ENCODE results near the gene ZNF430. TPM values are rescaled to one million over a fixed set of nuclear protein-coding genes. Genes with fewer than 3 reads are reported as not detected.
A peak's percentile ranks its signal among the peaks of the same experiment; 100 is the strongest.
"Not testable (repeated sequence)": the region's sequence is repeated elsewhere in the genome, so short reads cannot be mapped to it uniquely, and the experiment has no call there.

The ZNF430 gene
- 9.5 and 11.1 TPM in 2 replicates for total RNA-seq (2022)
- Bru-seq, nascent RNA: percentile 83 among the genes with signal in this experiment
- percentile 76 among the genes with signal in this experiment for BruChase-seq, experiment 1, labeled RNA remaining after a 2-hour chase
- BruChase-seq, experiment 2, labeled RNA remaining after a 6-hour chase: percentile 71 among the genes with signal in this experiment
- long read RNA-seq, partial matches to known transcripts: 0 of 6 reads
- long read RNA-seq, other reads (novel, unspliced or antisense): 2 of 6 reads

DNA sequence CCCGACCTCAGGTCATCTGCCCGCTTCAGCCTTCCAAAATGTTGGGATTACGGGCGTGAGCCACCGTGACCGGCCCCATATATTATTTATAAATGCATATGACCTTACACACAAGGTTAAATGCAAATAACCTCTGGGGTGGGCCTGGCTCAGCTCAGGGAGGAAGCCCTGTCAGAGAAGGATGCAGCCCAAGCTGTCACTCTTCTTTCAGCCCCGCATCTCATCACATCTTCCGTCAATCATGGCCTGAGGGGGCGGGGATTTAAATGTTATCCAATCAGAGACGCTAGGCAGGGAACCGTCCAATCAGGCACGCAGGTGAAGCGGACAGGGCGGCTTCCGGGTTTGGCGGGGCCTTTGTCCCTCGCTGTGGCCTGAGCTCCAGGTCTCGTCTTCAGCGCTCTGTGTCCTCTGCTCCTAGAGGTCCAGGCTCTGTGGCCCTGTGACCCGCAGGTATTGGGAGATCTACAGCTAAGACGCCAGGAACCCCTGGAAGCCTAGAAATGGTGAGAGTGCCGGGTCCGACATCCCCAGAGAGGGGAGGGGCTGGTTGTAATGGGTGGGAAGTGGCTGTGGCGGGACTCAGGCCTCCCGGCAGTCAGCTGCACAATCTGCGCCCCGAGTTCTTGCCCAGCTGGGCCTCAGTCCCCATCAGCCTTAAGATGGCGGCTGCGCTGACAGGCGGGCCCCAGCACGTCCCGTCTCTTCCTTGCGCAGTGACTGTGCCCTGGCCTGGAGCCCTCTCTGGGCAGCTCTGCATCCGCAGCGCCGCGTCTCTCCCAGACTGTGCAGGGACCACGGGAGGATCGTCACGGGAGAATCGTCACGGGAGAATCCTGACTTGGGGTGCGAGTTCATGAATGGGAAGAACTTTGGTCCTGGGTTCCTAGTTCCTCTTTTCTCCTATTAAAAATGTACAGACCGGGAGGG is at the start of gene ZNF430:
TSS of gene ZNF430 (plus strand) at position 360 of the 930 bp plus-strand sequence. CDS start at position 504, 144 bp downstream.
- Histone ChIP-seq H3K9me3 (no peaks in the 10 kb centered on the region), H3K4me1 (no peaks in the 10 kb centered on the region; the same call in 1 of the 2 replicates), H3K4me3 (ENCODE audit: low read depth, low read length) (peak within 1 kb of the TSS; percentile 46), H3K27me3 (replicated peaks; ENCODE audit: control insufficient read depth, insufficient read depth, low read length) (no peaks in the 10 kb centered on the region), H3K36me3 (ENCODE audit: control insufficient read depth, insufficient read depth, low read length) (no peaks in the 10 kb centered on the region)
- Mint-ChIP-seq H3K27me3 (ENCODE audit: insufficient read depth, unreplicated experiment) (no peaks in the 10 kb centered on the region), H3K9me3 (ENCODE audit: unreplicated experiment) (no peaks in the 10 kb centered on the region), H3K4me3 (ENCODE audit: unreplicated experiment) (peak within 1 kb of the TSS; percentile 95), H3K4me1 (ENCODE audit: low read depth, unreplicated experiment) (peaks cover 15% of the 10 kb centered on the region), H3K27ac (ENCODE audit: unreplicated experiment) (peak within 1 kb of the TSS; percentile 97), H3K36me3 (ENCODE audit: insufficient read depth, unreplicated experiment) (peaks cover 43% of the 10 kb centered on the region)
- intact Hi-C loops (cut with micrococcal nuclease; ENCODE audit: unreplicated experiment): loop anchor here (2.0 to 10.0 kb wide), 2 partner anchors 124 to 244 kb away; partner anchors contain the start of genes ZNF431 and ZNF66
- DNase-seq: peak; percentile 96 to 97
- BruUV-seq (replicated peaks): TSS peak; percentile 49
- ChIA-PET CTCF (no interaction called here), POLR2A (interaction anchor here (0.7 to 1.4 kb wide), 4 partner anchors 121 to 1120 kb away, joined by 3 to 6 read pairs (median 4); partner anchors contain the start of genes ZNF431, ZNF66 and ZNF93)
- TF ChIP-seq, protein P1, sequence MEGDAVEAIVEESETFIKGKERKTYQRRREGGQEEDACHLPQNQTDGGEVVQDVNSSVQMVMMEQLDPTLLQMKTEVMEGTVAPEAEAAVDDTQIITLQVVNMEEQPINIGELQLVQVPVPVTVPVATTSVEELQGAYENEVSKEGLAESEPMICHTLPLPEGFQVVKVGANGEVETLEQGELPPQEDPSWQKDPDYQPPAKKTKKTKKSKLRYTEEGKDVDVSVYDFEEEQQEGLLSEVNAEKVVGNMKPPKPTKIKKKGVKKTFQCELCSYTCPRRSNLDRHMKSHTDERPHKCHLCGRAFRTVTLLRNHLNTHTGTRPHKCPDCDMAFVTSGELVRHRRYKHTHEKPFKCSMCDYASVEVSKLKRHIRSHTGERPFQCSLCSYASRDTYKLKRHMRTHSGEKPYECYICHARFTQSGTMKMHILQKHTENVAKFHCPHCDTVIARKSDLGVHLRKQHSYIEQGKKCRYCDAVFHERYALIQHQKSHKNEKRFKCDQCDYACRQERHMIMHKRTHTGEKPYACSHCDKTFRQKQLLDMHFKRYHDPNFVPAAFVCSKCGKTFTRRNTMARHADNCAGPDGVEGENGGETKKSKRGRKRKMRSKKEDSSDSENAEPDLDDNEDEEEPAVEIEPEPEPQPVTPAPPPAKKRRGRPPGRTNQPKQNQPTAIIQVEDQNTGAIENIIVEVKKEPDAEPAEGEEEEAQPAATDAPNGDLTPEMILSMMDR (IDR thresholded peaks at IDR 0.05; ENCODE audit: insufficient read depth in 1 of 2, low read depth in 1 of 2, low read length in 1 of 2, severe bottlenecking in 1 of 2, unreplicated experiment in 1 of 2): no peak

- H3K4me1 Mint-ChIP-seq (ENCODE audit: low read depth, unreplicated experiment); H3K27me3 ChIP-seq (replicated peaks; ENCODE audit: control insufficient read depth, insufficient read depth, low read length); H3K4me1 ChIP-seq; intact Hi-C loops (cut with micrococcal nuclease; ENCODE audit: unreplicated experiment); BruUV-seq (replicated peaks); DNase-seq; H3K27me3 Mint-ChIP-seq (ENCODE audit: insufficient read depth, unreplicated experiment); H3K36me3 ChIP-seq (ENCODE audit: control insufficient read depth, insufficient read depth, low read length); H3K4me3 ChIP-seq (ENCODE audit: low read depth, low read length); H3K36me3 Mint-ChIP-seq (ENCODE audit: insufficient read depth, unreplicated experiment); CTCF ChIA-PET; H3K27ac Mint-ChIP-seq (ENCODE audit: unreplicated experiment); H3K4me3 Mint-ChIP-seq (ENCODE audit: unreplicated experiment); POLR2A ChIA-PET; H3K9me3 ChIP-seq: not testable (repeated sequence)
- peaks cover 22% of the 10 kb centered on the region for H3K9me3 Mint-ChIP-seq (ENCODE audit: unreplicated experiment)
Measured at GRCh38 chr19:20992788-20993187, 27.7 kb upstream of the ZNF430 start.

GRCh38 chr19:20999731-21000352 is 20.6 kb upstream of the ZNF430 start:
- ChIA-PET CTCF (no interaction called here), POLR2A (no interaction called here)
- BruUV-seq (replicated peaks): no TSS peak

DNA sequence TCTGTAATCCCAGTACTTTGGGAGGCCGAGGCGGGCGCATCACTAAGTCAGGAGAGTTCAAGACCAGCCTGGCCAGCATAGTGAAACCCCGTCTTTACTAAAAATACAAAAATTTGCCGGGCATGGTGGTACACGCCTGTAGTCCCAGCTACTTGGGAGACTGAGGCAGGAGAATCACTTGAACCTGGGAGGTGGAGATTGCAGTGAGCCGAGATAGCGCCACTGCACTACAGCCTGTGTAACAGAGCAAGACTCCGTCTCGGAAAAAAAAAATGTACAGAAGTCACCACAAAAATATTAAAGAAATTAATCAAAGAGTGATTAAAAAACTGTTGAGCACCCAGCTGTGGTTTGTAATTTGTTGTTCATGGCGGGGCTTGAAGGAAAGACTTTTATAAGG is 781 bp downstream of the ZNF430 start:
- intact Hi-C loops (cut with micrococcal nuclease; ENCODE audit: unreplicated experiment): loop anchor here (2.0 to 10.0 kb wide), 2 partner anchors 124 to 244 kb away; partner anchors contain the start of genes ZNF431 and ZNF66
- H3K9me3 Mint-ChIP-seq (ENCODE audit: unreplicated experiment); H3K36me3 ChIP-seq (ENCODE audit: control insufficient read depth, insufficient read depth, low read length); CTCF ChIA-PET; H3K4me1 ChIP-seq; H3K9me3 ChIP-seq; H3K27me3 Mint-ChIP-seq (ENCODE audit: insufficient read depth, unreplicated experiment); DNase-seq; BruUV-seq (replicated peaks); H3K27me3 ChIP-seq (replicated peaks; ENCODE audit: control insufficient read depth, insufficient read depth, low read length): not testable (repeated sequence)
- peak overlapping the region; percentile 95 for H3K4me3 Mint-ChIP-seq (ENCODE audit: unreplicated experiment)
- peak overlapping the region; percentile 46 for H3K4me3 ChIP-seq (ENCODE audit: low read depth, low read length)
- peaks cover 50% of the 10 kb centered on the region for H3K36me3 Mint-ChIP-seq (ENCODE audit: insufficient read depth, unreplicated experiment)
- POLR2A ChIA-PET: interaction anchor here (1.1 to 1.4 kb wide), 3 partner anchors 189 to 1121 kb away, joined by 3 to 5 read pairs (median 3); partner anchors contain the start of genes ZNF66 and ZNF93
- H3K4me1 Mint-ChIP-seq (ENCODE audit: low read depth, unreplicated experiment): peaks cover 15% of the 10 kb centered on the region
- H3K27ac Mint-ChIP-seq (ENCODE audit: unreplicated experiment): peak overlapping the region; percentile 97

More at GRCh38 chr19:20999731-21000352, 20.6 kb upstream of the ZNF430 start:
- H3K36me3 Mint-ChIP-seq (ENCODE audit: insufficient read depth, unreplicated experiment): no peaks in the 10 kb centered on the region
- H3K27ac Mint-ChIP-seq (ENCODE audit: unreplicated experiment): no peak overlapping the region
- H3K4me3 ChIP-seq (ENCODE audit: low read depth, low read length): no peak overlapping the region
- no peaks in the 10 kb centered on the region for H3K9me3 ChIP-seq
- no peaks in the 10 kb centered on the region for H3K36me3 ChIP-seq (ENCODE audit: control insufficient read depth, insufficient read depth, low read length)
- no peak overlapping the region for H3K4me3 Mint-ChIP-seq (ENCODE audit: unreplicated experiment)
- H3K27me3 Mint-ChIP-seq (ENCODE audit: insufficient read depth, unreplicated experiment): no peaks in the 10 kb centered on the region
- no peaks in the 10 kb centered on the region for H3K4me1 ChIP-seq
- H3K9me3 Mint-ChIP-seq (ENCODE audit: unreplicated experiment): peaks cover 18% of the 10 kb centered on the region
- no peak for DNase-seq
- H3K4me1 Mint-ChIP-seq (ENCODE audit: low read depth, unreplicated experiment): no peaks in the 10 kb centered on the region
- intact Hi-C loops (cut with micrococcal nuclease; ENCODE audit: unreplicated experiment): no loop called here
- TF ChIP-seq, protein P1 (IDR thresholded peaks at IDR 0.05; ENCODE audit: insufficient read depth in 1 of 2, low read depth in 1 of 2, low read length in 1 of 2, severe bottlenecking in 1 of 2, unreplicated experiment in 1 of 2): no peak
- H3K27me3 ChIP-seq (replicated peaks; ENCODE audit: control insufficient read depth, insufficient read depth, low read length): no peaks in the 10 kb centered on the region

Measured in Caco-2 (cell line).